Measurements from ENCODE around the gene MDM2.

DNA sequence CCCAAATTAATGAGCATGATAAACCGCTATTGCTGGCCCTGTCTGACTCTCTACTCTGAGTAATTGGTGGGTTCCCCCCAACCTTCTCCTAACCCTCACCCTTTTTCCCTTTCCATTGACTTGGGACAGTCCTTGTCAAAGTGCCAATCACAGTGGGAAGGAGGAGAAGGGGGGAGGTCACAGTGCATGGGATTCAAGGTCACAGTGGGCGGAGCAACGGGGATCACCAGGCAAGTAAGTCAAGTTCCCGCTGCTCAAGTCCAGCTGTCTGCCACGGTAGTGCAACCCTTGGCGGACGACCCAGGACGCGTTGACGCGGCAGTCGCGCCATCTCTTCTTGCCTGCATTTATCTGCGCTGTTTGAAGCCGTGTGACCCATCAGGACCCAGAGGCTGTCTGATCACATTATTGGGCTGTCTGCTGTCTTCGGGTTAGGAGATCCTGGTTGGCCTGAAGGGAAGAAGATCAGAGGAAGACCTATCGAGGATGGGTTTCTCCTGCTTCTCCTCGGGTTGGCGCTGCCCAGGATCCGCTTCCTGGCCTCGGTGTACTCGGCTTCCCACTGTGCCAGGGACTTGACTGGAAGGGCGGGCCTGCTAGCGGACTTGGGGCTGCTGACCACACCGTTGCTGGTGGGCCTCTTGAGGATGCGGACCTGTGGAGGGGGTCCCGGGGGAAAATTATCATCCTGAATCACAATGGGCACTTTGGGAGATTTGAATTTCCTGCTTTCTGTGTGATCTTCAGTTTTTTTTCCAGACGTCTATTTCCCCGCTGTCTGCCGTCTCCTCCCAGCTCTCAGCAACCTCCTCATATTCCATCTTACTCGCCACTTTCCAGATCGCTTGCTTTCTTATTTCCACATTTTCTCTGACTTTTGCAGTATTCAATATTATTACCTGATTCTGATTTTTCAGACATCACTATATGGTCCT lies 3.1 kb upstream of the MDM2 start:
- TF ChIP-seq, protein P1, sequence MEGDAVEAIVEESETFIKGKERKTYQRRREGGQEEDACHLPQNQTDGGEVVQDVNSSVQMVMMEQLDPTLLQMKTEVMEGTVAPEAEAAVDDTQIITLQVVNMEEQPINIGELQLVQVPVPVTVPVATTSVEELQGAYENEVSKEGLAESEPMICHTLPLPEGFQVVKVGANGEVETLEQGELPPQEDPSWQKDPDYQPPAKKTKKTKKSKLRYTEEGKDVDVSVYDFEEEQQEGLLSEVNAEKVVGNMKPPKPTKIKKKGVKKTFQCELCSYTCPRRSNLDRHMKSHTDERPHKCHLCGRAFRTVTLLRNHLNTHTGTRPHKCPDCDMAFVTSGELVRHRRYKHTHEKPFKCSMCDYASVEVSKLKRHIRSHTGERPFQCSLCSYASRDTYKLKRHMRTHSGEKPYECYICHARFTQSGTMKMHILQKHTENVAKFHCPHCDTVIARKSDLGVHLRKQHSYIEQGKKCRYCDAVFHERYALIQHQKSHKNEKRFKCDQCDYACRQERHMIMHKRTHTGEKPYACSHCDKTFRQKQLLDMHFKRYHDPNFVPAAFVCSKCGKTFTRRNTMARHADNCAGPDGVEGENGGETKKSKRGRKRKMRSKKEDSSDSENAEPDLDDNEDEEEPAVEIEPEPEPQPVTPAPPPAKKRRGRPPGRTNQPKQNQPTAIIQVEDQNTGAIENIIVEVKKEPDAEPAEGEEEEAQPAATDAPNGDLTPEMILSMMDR (IDR thresholded peaks at IDR 0.05; ENCODE audit: low read length) = no peak
- TF ChIP-seq EZH2 (IDR thresholded peaks at IDR 0.05; ENCODE audit: borderline replicate concordance, low read length) = no peak

Measured in OCI-LY1 (cell line).